ENCODE results near the gene DCXR. TPM values are rescaled to one million over a fixed set of nuclear protein-coding genes. Genes with fewer than 3 reads are reported as not detected.
"Not testable (repeated sequence)": the region's sequence is repeated elsewhere in the genome, so short reads cannot be mapped to it uniquely, and the experiment has no call there.

The DCXR gene
- total and polyA plus RNA-seq, 11 donors = 139 to 312 (median 200) TPM

GRCh38 chr17:82042649-82043048 is 5.2 kb upstream of the DCXR start:
- Histone ChIP-seq H3K27ac (no peak overlapping the region), H3K4me3 (no peak overlapping the region), H3K9me3 (no peaks in the 10 kb centered on the region), H3K36me3 (peaks cover 0 to 10% (median 0%) of the 10 kb centered on the region in 9 donors), H3K4me1 (peaks cover 0 to 13% (median 4%) of the 10 kb centered on the region in 12 donors), H3K27me3 (no peaks in the 10 kb centered on the region)
- ATAC-seq (no peak), DNase-seq (no peak)
- TF ChIP-seq CTCF (IDR thresholded peaks at IDR 0.05) (no peak), POLR2A (IDR thresholded peaks at IDR 0.05) (no peak)
- intact Hi-C loops (cut with DNase I) = no loop called here
- WGBS, 4 donors = 66 to 89% (median 85%) methylated on average over 2 to 9 of the region's 9 CpGs

- 88 to 92% (median 89%) methylated on average over 17 of the region's 17 CpGs for WGBS, 4 donors
- ATAC-seq = no peak
- intact Hi-C loops (cut with DNase I) = no loop called here
- TF ChIP-seq CTCF (IDR thresholded peaks at IDR 0.05) = no peak
- TF ChIP-seq POLR2A (IDR thresholded peaks at IDR 0.05) = no peak
- Histone ChIP-seq H3K4me1 (peaks cover 0 to 21% (median 10%) of the 10 kb centered on the region in 12 donors), H3K27me3 (no peaks in the 10 kb centered on the region), H3K4me3 (no peak overlapping the region), H3K27ac (no peak overlapping the region), H3K36me3 (no peaks in the 10 kb centered on the region), H3K9me3 (no peaks in the 10 kb centered on the region)
- no peak for DNase-seq
Measured at GRCh38 chr17:82041144-82041814, 3.8 kb upstream of the DCXR start.

GRCh38 chr17:82039695-82040299 is 2.3 kb upstream of the DCXR start:
- WGBS, 4 donors = 87 to 90% (median 89%) methylated on average over 6 to 8 of the region's 8 CpGs
- ATAC-seq (no peak), DNase-seq (no peak)
- Histone ChIP-seq H3K36me3 (peaks cover 0 to 5% (median 0%) of the 10 kb centered on the region in 9 donors), H3K27me3 (no peaks in the 10 kb centered on the region), H3K9me3 (no peaks in the 10 kb centered on the region), H3K4me1 (peaks cover 4 to 31% (median 14%) of the 10 kb centered on the region in 12 donors), H3K27ac (no peak overlapping the region), H3K4me3 (no peak overlapping the region)
- intact Hi-C loops (cut with DNase I) = loop anchor here in 3 of 10 donors (5.0 to 10.0 kb wide), 3 partner anchors 58 to 285 kb away; partner anchors contain the start of gene FASN (in 1 of the 3)
- TF ChIP-seq POLR2A (IDR thresholded peaks at IDR 0.05) (no peak), CTCF (IDR thresholded peaks at IDR 0.05) (no peak)

GRCh38 chr17:82038796-82039409 is 1.4 kb upstream of the DCXR start:
- WGBS, 4 donors = 88 to 92% (median 91%) methylated on average over 16 of the region's 16 CpGs
- DNase-seq, H3K9me3 ChIP-seq, ATAC-seq, H3K36me3 ChIP-seq, H3K4me3 ChIP-seq, H3K27me3 ChIP-seq: not testable (repeated sequence)
- peaks cover 4 to 31% (median 14%) of the 10 kb centered on the region in 12 donors for H3K4me1 ChIP-seq
- intact Hi-C loops (cut with DNase I) = loop anchor here in 3 of 10 donors (5.0 to 10.0 kb wide), 3 partner anchors 58 to 286 kb away; partner anchors contain the start of gene FASN (in 1 of the 3)
- peak overlapping the region in 1 of 12 donors; percentile 37 for H3K27ac ChIP-seq

All from heart left ventricle (tissue), 16 donors.